GM19023 (cell line): ENCODE measurements around the gene GALR2.

Experiments used
- ATAC-seq: cut with Tn5 transposase; IDR thresholded peaks from one replicate; pipeline ENCODE4 v1.9.1; 2021; ENCODE audit warnings: mild to moderate bottlenecking, moderate library complexity; ENCODE audit not compliant: unreplicated experiment

GALR2 gene

DNA sequence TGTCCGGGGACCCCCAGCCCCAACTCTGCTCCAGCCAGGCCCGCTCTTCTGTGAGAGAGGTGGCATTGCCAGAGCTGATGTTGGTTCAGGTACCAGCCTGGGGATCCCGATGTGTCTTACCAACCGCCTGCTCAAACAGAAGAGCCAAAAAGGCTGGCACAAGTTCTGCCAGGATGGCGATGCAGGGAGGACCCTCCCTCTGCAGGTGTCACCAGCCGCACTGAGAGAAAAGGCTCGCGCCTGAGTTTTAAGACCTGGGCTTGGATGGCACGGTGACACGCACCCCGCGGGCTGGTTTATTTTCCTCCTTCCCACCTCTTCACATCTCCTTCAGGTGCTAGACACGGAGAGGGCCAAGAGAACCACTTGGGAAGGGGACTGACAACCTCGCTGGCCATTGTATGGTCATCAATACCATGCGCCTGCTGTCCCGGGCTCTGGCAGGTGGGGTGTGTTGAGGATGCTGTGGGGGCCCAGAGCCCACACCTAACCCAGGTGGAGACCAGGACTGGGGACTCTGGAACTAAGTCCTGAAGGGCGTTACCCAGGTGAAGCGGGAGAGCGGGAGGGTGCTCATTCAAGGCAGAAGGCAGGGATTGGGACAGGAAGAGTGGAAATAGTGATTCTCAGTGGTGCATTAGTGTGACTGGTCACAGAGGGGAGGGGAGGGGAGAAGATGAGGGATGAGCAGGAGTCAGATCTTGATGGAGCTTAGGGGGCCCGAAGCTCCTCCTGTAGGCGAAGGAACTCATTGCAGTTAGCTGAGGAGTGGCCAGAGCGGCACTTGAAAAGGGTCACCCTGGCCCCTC lies 50.2 kb downstream of the GALR2 start:
- no peak for ATAC-seq

- no peak for ATAC-seq
These were observed 50.8 kb downstream of the GALR2 start for GRCh38 chr17:76125391-76125675.

DNA sequence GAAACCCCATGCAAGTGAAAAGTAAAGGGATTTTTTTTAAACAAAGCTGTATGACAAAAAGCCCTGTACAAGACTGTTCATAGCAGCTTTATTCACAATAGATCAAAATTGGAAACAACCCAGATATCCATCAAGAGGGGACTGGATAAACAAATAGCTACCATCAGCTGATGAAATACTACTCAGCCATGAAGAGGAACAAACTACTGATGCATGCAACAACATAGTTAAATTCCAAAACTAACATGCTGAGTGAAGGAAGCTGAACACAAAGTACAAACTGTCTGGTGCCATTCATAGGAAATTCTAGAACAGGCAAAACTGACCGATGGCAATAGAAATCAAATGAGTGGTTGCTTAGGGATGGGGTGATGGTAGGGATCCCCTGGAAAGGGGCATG lies 51.3 kb downstream of the GALR2 start:
- no peak for ATAC-seq
